ENCODE measurements around the gene SOCS2. TPM values are rescaled to one million over a fixed set of nuclear protein-coding genes. Genes with fewer than 3 reads are reported as not detected.

Gene SOCS2
- total and polyA plus RNA-seq, 2 donors (not counting 3 experiments of a cell fraction or from before 2014, with no cell fraction given): 2.4 to 5.6 TPM

GRCh38 chr12:93595351-93595750 is 22.9 kb downstream of the SOCS2 start:
- Histone ChIP-seq H2AFZ (ENCODE audit: low read depth, low read length) (no peak overlapping the region), H3K27ac (ENCODE audit: insufficient read depth, low read depth, low read length) (no peak overlapping the region), H3K9me3 (replicated peaks; ENCODE audit: control insufficient read depth, insufficient read depth, low read length) (no peaks in the 10 kb centered on the region), H3K36me3 (ENCODE audit: control insufficient read depth in 2 of 2, extremely low read depth in 1 of 2, insufficient read depth in 2 of 2, low read length in 2 of 2) (no peaks in the 10 kb centered on the region), H3K9me1 (replicated peaks; ENCODE audit: control insufficient read depth, extremely low read depth, insufficient read depth, low read length) (no peaks in the 10 kb centered on the region), H3K27me3 (ENCODE audit: control insufficient read depth in 2 of 2, insufficient read depth in 2 of 2, low read length in 2 of 2) (peaks cover 2 to 4% of the 10 kb centered on the region in 2 experiments), H4K20me1 (replicated peaks; ENCODE audit: control insufficient read depth, extremely low read depth, insufficient read depth, low read length) (no peaks in the 10 kb centered on the region), H3K4me3 (replicated peaks in 1 of 3; ENCODE audit: insufficient read depth in 1 of 3, low read depth in 1 of 3, low read length in 3 of 3) (no peak overlapping the region), H3K9ac (replicated peaks; ENCODE audit: extremely low read depth, insufficient read depth, low read length) (no peak overlapping the region), H3K4me1 (ENCODE audit: control insufficient read depth, extremely low read depth, insufficient read depth, low read length) (no peaks in the 10 kb centered on the region), H3K4me2 (ENCODE audit: insufficient read depth, low read length) (no peak overlapping the region), H3K79me2 (ENCODE audit: control insufficient read depth, insufficient read depth, low read length) (no peaks in the 10 kb centered on the region)
- DNase-seq (ENCODE audit: low read depth, low spot score) (no peak), FAIRE-seq (no peak)
- BruUV-seq (replicated peaks): no TSS peak
- POLR2A ChIA-PET: no interaction called here
- TF ChIP-seq GATA2 (IDR thresholded peaks at IDR 0.05; ENCODE audit: insufficient read depth, insufficient read length, low read depth, low read length) (no peak), CTCF (IDR thresholded peaks at IDR 0.05; ENCODE audit: extremely low read depth in 1 of 2, insufficient read depth in 1 of 2, low read depth in 1 of 2, low read length in 2 of 2) (no peak), POLR2AphosphoS5 (IDR thresholded peaks at IDR 0.05; ENCODE audit: insufficient read depth, low read depth, low read length) (no peak), POLR2A (IDR thresholded peaks at IDR 0.05; ENCODE audit: low read depth, low read length) (no peak), MYC (IDR thresholded peaks at IDR 0.05; ENCODE audit: low read depth, low read length) (no peak)
- TF ChIP-seq, protein P1, sequence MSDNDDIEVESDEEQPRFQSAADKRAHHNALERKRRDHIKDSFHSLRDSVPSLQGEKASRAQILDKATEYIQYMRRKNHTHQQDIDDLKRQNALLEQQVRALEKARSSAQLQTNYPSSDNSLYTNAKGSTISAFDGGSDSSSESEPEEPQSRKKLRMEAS (IDR thresholded peaks at IDR 0.05; ENCODE audit: insufficient read depth, insufficient read length): no peak
- CTCF ChIA-PET: interaction anchor here (1.0 to 3.1 kb wide), 4 partner anchors 25 to 507 kb away, joined by 3 to 10 read pairs (median 7); no protein-coding TSS in a partner anchor
- intact Hi-C loops (cut with micrococcal nuclease): no loop called here
- dilution Hi-C loops (cut with MboI; ENCODE audit: extremely low pct_ligation_motif_present, low sequenced_read_pairs): no loop called here

Measured in endothelial cell of umbilical vein (primary cell).